ENCODE results near the gene CCDC192.

GRCh38 chr5:127856292-127856691 lies 153.1 kb downstream of the CCDC192 start:
- TF ChIP-seq CTCF (IDR thresholded peaks at IDR 0.05) = no peak
- TF ChIP-seq EP300 (IDR thresholded peaks at IDR 0.05) = no peak

All from tibial nerve (tissue), 4 donors.